M059J (cell line): ENCODE measurements around the gene TNFAIP8. TPM values are rescaled to one million over a fixed set of nuclear protein-coding genes. Genes with fewer than 3 reads are reported as not detected.

ENCODE experiments used
- DNase-seq: peaks from one replicate; pipeline ENCODE4 v3.0.0-alpha.2; 2012; ENCODE audit warnings: low read depth
- total RNA-seq: library from RNA; depleted of rRNA; stranded (reverse); fragments of >200 nt; shearing (Covaris generic); gene quantifications from 2 replicates; pipeline ENCODE4 v1.2.3, GENCODE V29; 2014; rRNA removed

TNFAIP8 gene
- total RNA-seq: 8.4 and 18.4 TPM in 2 replicates

DNA sequence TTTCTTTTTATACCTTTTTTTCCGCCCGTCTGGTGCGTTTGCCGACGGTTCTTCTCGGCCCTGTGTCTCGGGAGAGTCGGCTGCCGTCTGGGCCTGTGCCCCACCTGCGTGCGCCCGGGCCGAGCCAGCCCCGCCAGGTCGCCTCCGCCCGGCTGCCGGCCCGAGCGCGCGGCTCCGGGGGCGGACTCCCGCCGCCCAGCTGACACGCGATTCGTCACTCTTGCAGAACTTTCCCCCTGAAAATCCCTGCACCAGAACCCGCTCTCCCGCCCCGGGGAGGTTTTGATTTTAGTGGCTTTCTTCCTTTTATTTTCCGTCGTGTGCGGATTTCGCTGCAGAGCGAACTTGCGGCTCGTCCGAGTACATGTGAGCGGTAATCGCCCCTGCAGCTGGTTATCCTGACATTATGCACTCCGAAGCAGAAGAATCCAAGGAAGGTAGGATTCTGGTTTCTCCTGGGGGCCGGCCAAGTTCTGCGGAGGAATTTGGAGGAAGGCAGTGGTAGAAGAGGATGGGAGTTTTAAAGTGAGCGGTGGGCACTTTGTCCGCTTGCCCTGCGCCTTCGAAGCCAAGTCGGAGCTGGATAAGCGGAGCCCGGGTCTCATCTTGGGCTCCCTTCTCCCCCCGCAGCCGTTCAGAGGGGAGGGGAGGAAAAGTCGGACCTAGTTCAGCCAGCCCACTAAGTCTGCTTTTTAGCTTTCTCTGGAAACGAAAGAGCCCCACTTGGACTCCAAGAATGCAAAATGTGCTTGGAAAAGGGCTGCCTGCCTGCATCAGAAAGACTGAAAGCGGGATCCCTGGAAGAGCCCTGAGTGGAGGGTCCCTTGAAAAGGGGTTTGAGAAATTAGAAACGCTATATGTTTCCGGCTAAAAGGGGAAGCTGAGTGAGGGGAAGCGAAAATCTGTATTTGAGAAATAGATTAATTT, at the start of gene TNFAIP8:
TSS of gene TNFAIP8 (plus strand) at position 335 of the 927 bp plus-strand sequence. CDS start at position 407, 72 bp downstream.
- peak; percentile 66 for DNase-seq

DNA sequence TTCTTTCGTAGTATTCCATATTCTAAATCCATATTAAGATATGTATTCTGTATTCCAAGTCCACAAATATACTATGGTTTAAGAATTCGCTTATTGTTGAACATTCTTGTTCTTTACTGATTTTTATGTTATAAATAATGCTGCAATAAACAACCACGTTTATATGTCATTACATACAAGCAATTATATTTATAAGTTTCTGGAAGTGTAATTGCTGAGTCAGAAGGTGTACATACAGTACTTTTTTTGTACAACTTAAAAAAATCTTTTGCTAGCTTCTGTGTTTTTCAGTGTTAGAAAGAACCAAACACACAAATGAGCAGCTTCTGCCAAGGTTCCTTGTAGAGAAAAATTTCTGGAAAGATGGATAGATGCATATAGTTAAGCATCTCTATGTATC, 48.6 kb upstream of the TNFAIP8 start:
- DNase-seq: no peak

- DNase-seq: no peak
Observed at GRCh38 chr5:119309326-119309725, 46.5 kb upstream of the TNFAIP8 start.

DNA sequence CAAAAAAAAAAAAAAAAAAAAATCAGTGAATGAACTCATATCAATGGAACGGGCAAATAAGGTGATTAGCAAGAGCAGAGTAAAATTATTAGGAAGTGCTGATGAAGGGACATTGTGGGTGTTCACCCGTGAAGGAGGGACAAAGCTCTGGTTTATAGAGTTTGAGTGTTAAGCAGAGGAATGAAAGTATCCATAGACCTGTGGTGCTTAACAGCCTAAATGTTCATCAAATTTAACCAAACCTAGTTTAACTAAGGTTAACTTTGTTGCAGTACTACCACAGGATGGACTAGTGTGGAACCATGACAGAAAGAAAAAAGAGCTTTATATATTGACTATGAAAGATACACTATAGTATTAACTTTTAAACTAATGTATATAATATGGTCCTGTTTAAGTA, 44.1 kb upstream of the TNFAIP8 start:
- no peak for DNase-seq

- DNase-seq: no peak
Observed at GRCh38 chr5:119312403-119312802, 43.4 kb upstream of the TNFAIP8 start.

GRCh38 chr5:119313197-119313596, 42.6 kb upstream of the TNFAIP8 start:
- DNase-seq: no peak

- no peak for DNase-seq
Observed at GRCh38 chr5:119313658-119314605, 41.9 kb upstream of the TNFAIP8 start.

DNA sequence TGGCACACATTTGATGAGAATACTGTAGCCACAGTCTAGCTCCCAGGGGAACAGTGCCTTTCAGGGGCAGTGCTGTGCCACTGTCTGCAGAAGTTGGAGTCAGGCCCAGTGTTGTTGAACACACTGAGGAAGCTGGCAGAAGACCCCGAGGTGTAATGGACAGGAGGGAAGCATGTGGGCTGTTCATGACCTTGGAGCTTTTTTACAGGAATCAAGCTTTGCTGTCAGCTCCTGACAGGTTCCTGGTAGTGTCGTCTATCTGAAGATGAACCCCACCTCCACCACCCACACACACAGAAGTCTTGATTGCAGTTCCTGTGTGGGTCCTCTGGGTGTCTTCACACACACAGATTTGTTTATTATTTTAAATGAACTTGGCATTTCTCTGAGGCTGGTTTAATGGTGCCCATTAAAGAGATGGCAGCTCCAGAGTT, 40.3 kb upstream of the TNFAIP8 start:
- peak; percentile 58 for DNase-seq

- DNase-seq: no peak
Observed at GRCh38 chr5:119316086-119316485, 39.7 kb upstream of the TNFAIP8 start.

- no peak for DNase-seq
Observed at GRCh38 chr5:119316906-119317305, 38.9 kb upstream of the TNFAIP8 start.

DNA sequence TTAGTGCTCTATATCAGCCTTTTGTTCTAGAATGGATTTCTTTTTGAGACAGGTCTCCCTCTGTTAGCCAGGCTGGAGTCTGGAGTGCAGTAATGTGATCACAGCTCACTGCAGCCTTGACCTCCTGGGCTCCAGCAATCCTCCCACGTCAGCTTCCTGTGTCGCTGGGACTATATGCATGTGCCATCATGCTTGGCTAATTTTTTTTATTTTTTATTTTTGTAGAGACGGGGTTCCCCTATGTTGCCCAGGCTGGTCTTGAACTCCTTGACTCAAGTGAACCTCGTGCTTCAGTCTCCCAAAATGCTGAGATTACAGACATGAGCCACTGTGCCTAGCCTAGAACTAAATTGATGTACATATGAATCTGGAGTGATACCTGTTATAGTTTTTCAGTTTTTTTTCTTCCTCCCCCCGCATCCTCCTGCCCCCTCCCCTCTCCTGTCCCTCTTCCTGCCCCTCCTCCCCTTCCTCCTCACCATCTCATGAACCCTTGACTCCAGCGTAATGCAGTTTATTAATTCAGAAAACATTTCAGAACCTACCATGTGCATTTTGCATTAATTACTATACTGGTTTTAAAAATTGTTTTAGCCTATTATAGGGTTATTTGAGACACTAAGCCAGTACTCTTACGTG, 37.4 kb upstream of the TNFAIP8 start:
- no peak for DNase-seq

DNA sequence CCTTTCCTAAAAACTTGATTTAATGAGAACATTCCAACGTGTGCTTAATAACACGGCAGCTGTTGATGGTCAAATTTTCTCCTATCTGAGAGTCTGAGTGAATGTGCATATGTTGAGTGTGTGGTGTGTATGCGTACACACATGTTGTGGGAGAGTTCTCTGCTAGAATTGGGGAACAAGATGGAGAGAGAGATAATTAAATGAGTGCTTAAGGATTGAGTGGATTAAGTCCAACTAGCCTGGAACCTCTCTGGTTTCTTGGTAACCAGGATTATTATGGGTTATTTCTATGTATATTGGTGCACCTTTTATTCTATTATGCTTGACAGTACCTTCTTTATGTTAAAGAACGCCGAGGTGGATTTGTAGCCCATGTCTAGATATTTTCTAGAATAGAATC, 36.4 kb upstream of the TNFAIP8 start:
- no peak for DNase-seq

DNA sequence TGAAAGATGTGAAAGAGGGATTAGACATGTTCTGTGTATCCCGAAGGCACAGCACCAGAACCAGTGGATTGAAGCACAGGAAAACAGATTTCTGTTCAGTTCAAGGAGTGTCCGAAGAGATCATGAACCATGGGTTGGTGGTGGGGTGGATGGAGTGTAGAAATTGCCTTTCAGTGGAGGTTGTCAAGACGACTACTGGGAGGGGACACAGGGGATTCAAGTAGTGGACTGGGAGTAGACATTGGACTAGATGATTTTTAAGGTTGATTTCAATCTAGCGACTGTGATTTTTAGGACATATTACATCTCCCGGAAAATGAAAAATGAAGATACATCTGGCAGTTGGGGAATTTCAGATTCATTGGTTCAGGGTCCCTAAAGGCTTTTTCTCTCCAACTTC, 35.9 kb upstream of the TNFAIP8 start:
- no peak for DNase-seq

GRCh38 chr5:119321569-119322311, 34.1 kb upstream of the TNFAIP8 start:
- no peak for DNase-seq

DNA sequence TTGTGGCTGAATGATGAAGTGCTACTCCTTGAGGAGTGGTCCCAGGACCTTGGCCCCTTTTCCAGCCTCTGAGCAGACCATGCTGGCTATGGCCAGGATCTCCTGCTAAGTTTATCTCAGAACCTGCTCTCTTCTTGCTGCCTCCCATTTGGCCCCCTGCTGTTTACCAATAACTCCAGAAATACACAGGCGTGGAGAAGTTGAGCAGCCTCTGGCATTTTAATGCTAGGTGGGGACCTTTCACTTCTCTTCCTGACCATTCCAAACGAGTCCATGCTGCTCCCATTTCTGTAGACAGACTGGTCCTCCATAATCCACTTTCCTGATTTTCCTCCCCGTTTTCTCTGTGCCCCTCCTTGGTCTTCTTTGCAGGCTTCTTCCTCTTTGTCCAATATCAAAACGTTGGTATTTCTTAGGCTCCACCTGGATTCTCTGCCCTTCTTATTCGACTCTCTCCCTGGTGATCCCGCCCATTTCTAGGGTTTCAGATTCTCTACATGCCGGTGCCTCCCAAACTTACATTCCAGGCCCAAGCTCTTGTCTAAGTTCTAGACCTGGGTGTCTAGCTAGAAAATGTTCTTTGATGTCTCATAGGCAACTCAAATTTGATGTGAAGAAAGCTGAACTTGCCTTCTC, 33.4 kb upstream of the TNFAIP8 start:
- no peak for DNase-seq

GRCh38 chr5:119322948-119323537, 32.8 kb upstream of the TNFAIP8 start:
- DNase-seq: peak; percentile 36

DNA sequence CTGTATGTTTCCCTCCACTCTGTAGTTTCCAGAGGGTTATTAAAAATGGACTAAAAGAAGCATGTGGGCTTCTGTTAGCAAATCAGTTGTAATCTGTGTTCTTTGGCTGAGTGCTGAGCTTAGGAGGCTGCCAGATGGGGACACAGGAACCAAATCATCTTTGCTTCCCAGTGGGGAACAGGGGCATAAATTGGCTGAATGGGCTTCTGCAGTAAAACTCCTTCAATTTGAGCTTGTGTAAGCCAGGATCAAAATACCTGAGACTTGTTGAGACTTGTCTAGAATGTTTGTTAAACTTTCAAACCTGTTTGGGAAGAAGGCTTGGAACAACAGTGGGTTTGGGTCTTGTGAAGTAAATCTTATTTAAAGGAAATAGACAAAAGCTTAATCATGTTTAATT, 32.2 kb upstream of the TNFAIP8 start:
- peak; percentile 30 for DNase-seq

DNA sequence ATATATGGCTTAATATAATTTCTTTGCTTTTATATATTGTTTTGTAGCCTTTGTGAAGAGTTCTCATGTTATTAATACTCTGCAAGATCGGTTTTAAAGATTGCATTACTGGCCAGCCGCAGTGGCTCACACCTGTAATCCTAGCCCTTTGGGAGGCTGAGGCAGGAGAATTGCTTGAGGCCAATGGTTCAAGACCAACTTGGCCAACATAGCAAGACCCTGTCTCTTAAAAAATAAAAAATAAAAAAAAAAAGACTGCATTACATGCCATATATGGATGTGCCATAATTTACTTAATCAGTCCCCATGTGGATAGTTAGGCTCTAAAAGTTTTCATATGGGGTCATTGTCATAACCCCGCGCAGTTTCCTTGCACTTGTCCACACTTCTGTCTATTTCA, 31.0 kb upstream of the TNFAIP8 start:
- no peak for DNase-seq

GRCh38 chr5:119327018-119327417, 28.8 kb upstream of the TNFAIP8 start:
- DNase-seq: no peak
